Fibroblast of lung (primary cell): Measurements from ENCODE around the gene RUFY1. TPM values are rescaled to one million over a fixed set of nuclear protein-coding genes. Genes with fewer than 3 reads are reported as not detected.
"Not testable (repeated sequence)": the region's sequence is repeated elsewhere in the genome, so short reads cannot be mapped to it uniquely, and the experiment has no call there.

Experiments
- DNase-seq, 2 donors: peaks; one replicate each; pipeline versions ENCODE4 v3.0.0 to v3.0.0-alpha.2; 2010; ENCODE audit warnings: low read depth in 2 of 2
- H2AFZ ChIP-seq: 2 replicates; pipeline ENCODE4 v1.5.1; 2012; ENCODE audit warnings: low read length, control low read depth, inconsistent platforms
- H3K27ac ChIP-seq: 2 replicates; pipeline ENCODE4 v1.5.1; 2011; ENCODE audit warnings: low read length, control low read depth; ENCODE audit not compliant: insufficient read depth
- H3K27me3 ChIP-seq: 2 replicates; pipeline ENCODE4 v1.5.1; 2011; ENCODE audit warnings: mild to moderate bottlenecking, low read length; ENCODE audit not compliant: control insufficient read depth, insufficient read depth
- H3K36me3 ChIP-seq: 2 replicates; pipeline ENCODE4 v1.5.1; 2011; ENCODE audit warnings: low read length; ENCODE audit not compliant: control insufficient read depth, insufficient read depth
- H3K4me1 ChIP-seq: 2 replicates; pipeline ENCODE4 v1.5.1; 2011; ENCODE audit warnings: low read length; ENCODE audit not compliant: control insufficient read depth, insufficient read depth; ENCODE audit errors: extremely low read depth
- H3K4me2 ChIP-seq: 2 replicates; pipeline ENCODE4 v1.5.1; 2011; ENCODE audit warnings: low read length, control low read depth; ENCODE audit not compliant: insufficient read depth; ENCODE audit errors: extremely low read depth
- H3K4me3 ChIP-seq, 4 experiments: fragments of 200-600 bp in 1 of 4; sonication (generic) in 1 of 4; replicated peaks in 1 of 4; 2 replicates each; pipeline ENCODE4 v1.5.1; 2011 to 2016; ENCODE audit warnings: low read length in 4 of 4, low read depth in 3 of 4, mild to moderate bottlenecking in 3 of 4, control low read depth in 2 of 4, inconsistent platforms in 1 of 4, mixed read lengths in 1 of 4; ENCODE audit not compliant: insufficient read depth in 1 of 4; ENCODE audit errors: control extremely low read depth in 1 of 4
- H3K79me2 ChIP-seq: 2 replicates; pipeline ENCODE4 v1.5.1; 2012; ENCODE audit warnings: mild to moderate bottlenecking, low read length, inconsistent platforms; ENCODE audit not compliant: control insufficient read depth, insufficient read depth
- H3K9ac ChIP-seq: 2 replicates; pipeline ENCODE4 v1.5.1; 2011; ENCODE audit warnings: mild to moderate bottlenecking, low read length, control low read depth; ENCODE audit not compliant: insufficient read depth
- H3K9me3 ChIP-seq: 2 replicates; pipeline ENCODE4 v1.5.1; 2012; ENCODE audit warnings: low read depth, low read length; ENCODE audit not compliant: control insufficient read depth, insufficient read depth
- H4K20me1 ChIP-seq: 2 replicates; pipeline ENCODE4 v1.5.1; 2011; ENCODE audit warnings: low read length; ENCODE audit not compliant: control insufficient read depth, insufficient read depth; ENCODE audit errors: extremely low read depth
- CTCF ChIP-seq, 2 donors: IDR thresholded peaks in 1 of 2; conservative IDR thresholded peaks in 1 of 2; 1 replicate in 1 of 2; 2 replicates in 1 of 2; pipeline ENCODE4 v1.5.1; 2011 to 2012; ENCODE audit warnings: low read length in 2 of 2, control low read depth in 1 of 2, inconsistent platforms in 1 of 2, low read depth in 1 of 2, mild to moderate bottlenecking in 1 of 2
- EZH2 ChIP-seq: IDR thresholded peaks from 2 replicates; pipeline ENCODE4 v1.5.1; 2012; ENCODE audit warnings: low read length, control low read depth, mild to moderate bottlenecking; ENCODE audit errors: missing control alignments
- polyA plus RNA-seq, 2 donors: library from polyadenylated mRNA; depleted of rRNA in 1 of 2; stranded (reverse) in 1 of 2; unstranded in 1 of 2; fragments of >200 nt; gene quantifications; 2 replicates each; pipeline ENCODE4 v1.2.1, GENCODE V29; 2011 to 2012; ENCODE audit warnings: missing spikeins in 1 of 2
- total RNA-seq: library from RNA; depleted of rRNA; stranded (reverse); fragments of >200 nt; gene quantifications from 2 replicates; pipeline ENCODE4 v1.2.1, GENCODE V29; 2014

The RUFY1 gene
- total and polyA plus RNA-seq, 2 donors (not counting 1 experiment from before 2014, with no cell fraction given), result 32.8 to 77.8 TPM

GRCh38 chr5:179516221-179516620 is 34.1 kb upstream of the RUFY1 start:
- no peak overlapping the region for H3K27ac ChIP-seq
- no peak for TF ChIP-seq CTCF (conservative IDR thresholded peaks at IDR 0.05 in 1 of 2, IDR thresholded peaks at IDR 0.05 in 1 of 2; ENCODE audit: low read depth in 1 of 2, low read length in 2 of 2)
- TF ChIP-seq EZH2, result no peak
- H4K20me1 ChIP-seq, result no peaks in the 10 kb centered on the region
- H3K4me1 ChIP-seq, result no peaks in the 10 kb centered on the region
- H3K36me3 ChIP-seq, result no peaks in the 10 kb centered on the region
- H3K9ac ChIP-seq, result no peak overlapping the region
- H2AFZ ChIP-seq, result no peak overlapping the region
- H3K27me3 ChIP-seq, result peaks cover 3% of the 10 kb centered on the region
- H3K4me2 ChIP-seq, result no peak overlapping the region
- H3K79me2 ChIP-seq, result no peaks in the 10 kb centered on the region
- no peak overlapping the region for H3K4me3 ChIP-seq
- H3K9me3 ChIP-seq, result no peaks in the 10 kb centered on the region
- DNase-seq, result no peak

- not testable (repeated sequence) for H3K36me3 ChIP-seq, H3K4me3 ChIP-seq, H3K9ac ChIP-seq, H3K79me2 ChIP-seq, H3K4me1 ChIP-seq, H2AFZ ChIP-seq, H3K9me3 ChIP-seq, DNase-seq, H3K4me2 ChIP-seq, H3K27ac ChIP-seq, H3K27me3 ChIP-seq, H4K20me1 ChIP-seq
Measured at GRCh38 chr5:179517746-179518145, 32.6 kb upstream of the RUFY1 start.

- not testable (repeated sequence) for H3K4me1 ChIP-seq, H3K36me3 ChIP-seq, H3K27ac ChIP-seq, DNase-seq, H3K4me2 ChIP-seq, H4K20me1 ChIP-seq, H3K4me3 ChIP-seq, H3K9me3 ChIP-seq, H3K27me3 ChIP-seq, H2AFZ ChIP-seq, H3K79me2 ChIP-seq, H3K9ac ChIP-seq
Measured at GRCh38 chr5:179518369-179518768, 32.0 kb upstream of the RUFY1 start.

- not testable (repeated sequence) for H3K27ac ChIP-seq, H3K4me3 ChIP-seq, H3K9me3 ChIP-seq, H3K4me1 ChIP-seq, H3K4me2 ChIP-seq, H2AFZ ChIP-seq, DNase-seq, H3K36me3 ChIP-seq, H4K20me1 ChIP-seq, H3K27me3 ChIP-seq, H3K79me2 ChIP-seq, H3K9ac ChIP-seq
Measured at GRCh38 chr5:179519416-179520070, 30.8 kb upstream of the RUFY1 start.

GRCh38 chr5:179522107-179522506 is 28.2 kb upstream of the RUFY1 start:
- H3K9ac ChIP-seq, H3K27me3 ChIP-seq, H3K4me2 ChIP-seq, H3K27ac ChIP-seq, H3K4me3 ChIP-seq, H3K79me2 ChIP-seq, H3K9me3 ChIP-seq, H2AFZ ChIP-seq, H3K4me1 ChIP-seq, DNase-seq, H3K36me3 ChIP-seq, H4K20me1 ChIP-seq: not testable (repeated sequence)
